Panc1 (cell line): ENCODE data around the gene SNRPN.

Source experiments
- CTCF ChIP-seq: fragments of 450-650 bp; IDR thresholded peaks from 2 replicates; pipeline ENCODE4 v1.5.1; 2017; ENCODE audit warnings: mild to moderate bottlenecking
- POLR2AphosphoS5 ChIP-seq: IDR thresholded peaks from 2 replicates; pipeline ENCODE4 v1.6.1; 2012; ENCODE audit warnings: mild to moderate bottlenecking, low read depth, low read length, moderate library complexity
- TCF7L2 ChIP-seq: IDR thresholded peaks from 2 replicates; pipeline ENCODE4 v1.6.1; 2011; ENCODE audit warnings: mild to moderate bottlenecking, low read depth, low read length, inconsistent platforms

DNA sequence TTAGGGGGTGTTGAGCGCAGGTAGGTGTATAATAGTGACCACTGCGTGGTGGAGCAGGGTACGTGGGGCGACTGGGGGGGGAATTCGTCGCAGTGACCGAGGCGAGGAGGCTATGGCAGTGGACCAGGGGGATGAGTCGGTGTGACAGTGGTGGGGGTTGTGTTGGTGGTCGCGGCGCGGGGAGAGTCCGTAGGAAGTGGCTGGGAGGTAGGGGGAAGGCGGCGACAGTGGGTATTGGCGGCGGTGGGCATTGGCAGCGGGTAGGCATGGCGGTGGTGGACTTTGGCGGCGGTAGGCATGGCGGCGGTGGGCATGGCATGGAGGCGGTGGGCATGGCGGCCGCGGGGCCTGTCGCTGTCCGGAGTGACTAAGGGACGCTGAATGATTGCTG is 739 bp downstream of the SNRPN start:
- TF ChIP-seq CTCF = no peak
- TF ChIP-seq POLR2AphosphoS5 = no peak
- no peak for TF ChIP-seq TCF7L2
